HG03439 (cell line): ENCODE measurements around the gene LHFPL4.

Experiments
- ATAC-seq: cut with Tn5 transposase; IDR thresholded peaks from one replicate; pipeline ENCODE4 v1.9.1; 2021; ENCODE audit warnings: mild to moderate bottlenecking, moderate library complexity; ENCODE audit not compliant: unreplicated experiment

The LHFPL4 gene

DNA sequence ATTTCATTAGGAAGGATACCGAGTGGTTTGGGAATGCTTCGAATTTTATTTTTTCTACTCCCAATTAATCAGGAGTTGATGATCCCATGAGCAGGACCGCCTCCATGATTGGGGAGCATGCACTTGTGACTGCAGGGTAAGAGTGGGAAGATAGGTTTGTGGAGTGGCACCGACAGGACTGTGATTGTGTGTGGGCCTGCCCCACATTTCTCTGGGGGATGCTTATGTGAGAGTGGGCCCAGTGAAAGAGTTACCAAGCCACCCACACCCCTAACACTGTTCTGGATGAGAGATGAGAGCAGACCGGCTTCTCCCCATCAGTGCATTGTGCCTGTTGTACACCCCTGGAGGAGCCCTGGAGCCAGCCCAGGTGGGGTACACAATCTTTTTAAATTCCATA, 76.7 kb downstream of the LHFPL4 start:
- ATAC-seq, result no peak

DNA sequence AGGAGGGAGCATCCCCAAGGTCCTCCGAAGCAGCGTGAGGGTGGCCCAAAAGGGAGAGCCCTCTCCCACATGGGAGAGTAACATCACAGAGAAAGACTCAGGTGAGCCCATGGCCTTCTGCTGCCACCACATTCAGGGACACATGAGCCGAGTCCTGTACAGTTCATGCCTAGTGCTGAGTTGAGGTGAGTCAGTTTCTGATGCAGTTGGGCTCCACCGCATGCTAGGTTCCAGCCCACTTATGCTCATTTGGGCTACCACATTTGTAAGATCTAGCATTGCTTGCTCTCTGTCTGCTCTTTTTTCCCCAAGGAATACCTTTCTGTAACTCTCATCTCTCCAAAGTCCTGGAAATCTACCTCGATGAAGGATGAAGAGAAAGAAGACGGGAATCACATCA, 79.1 kb downstream of the LHFPL4 start:
- ATAC-seq, result no peak

DNA sequence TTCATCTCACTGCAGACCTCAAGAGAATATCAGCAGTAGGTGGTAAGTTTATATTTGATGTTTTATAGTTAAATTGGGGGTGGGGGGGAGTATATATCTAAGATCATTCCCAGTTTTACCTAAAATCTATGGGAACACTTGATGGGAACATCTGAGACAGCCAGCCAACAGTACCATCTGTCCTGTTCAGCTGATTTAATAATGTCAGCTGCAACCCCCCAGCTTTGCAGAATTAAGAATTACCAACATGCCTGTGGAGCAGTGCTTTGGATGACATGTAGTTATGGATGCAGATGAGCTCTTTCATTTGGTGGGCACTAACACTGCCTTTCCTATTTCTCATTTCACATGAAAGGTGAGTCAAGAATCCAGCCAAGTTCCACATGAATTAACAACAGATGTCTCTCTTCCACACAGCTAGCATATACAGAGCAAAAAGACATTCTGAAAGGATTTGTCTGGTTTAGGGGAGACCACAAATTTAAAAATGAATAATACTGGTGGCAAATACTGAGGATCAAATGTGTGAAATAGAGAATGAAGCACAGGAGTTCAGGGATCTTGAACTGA, 80.0 kb downstream of the LHFPL4 start:
- ATAC-seq, result no peak

DNA sequence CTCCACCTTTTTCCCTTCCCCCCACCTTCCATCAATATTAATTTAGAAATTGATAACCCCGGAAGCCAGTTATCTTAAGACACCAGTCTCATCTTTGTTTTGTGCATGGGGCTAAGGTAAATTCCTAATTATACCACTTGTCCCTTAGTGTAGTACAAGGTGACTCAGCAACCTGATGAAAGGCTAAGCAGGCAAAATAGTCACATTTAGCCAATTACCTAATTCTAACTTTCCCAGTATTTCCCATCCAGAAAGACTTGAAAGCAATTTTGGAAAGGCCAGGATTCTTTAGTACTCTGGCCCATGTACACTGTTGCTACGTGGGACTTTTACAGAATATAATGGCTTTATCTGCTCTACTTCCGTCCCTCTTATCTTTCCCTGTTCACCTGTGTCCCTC, 83.6 kb downstream of the LHFPL4 start:
- no peak for ATAC-seq

DNA sequence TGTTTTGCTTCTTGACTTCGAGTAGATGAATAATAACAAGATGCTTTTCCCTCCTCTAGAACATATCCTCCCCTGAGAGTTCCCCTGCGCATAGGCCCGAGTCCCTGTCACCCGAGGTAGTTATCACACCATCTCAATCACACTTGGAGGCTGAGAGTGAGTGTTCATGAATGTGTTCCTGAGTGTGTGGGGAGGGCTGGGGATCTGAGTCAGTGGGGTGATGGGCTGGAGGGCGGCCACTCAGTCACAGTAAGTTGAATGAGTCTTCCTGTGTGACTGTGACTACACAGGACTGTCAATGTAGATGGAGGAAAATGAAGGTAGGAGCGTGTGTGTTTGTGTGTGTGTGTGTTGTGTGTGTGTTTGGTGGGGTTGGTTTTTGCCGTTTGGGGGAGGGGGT, 85.2 kb downstream of the LHFPL4 start:
- no peak for ATAC-seq

DNA sequence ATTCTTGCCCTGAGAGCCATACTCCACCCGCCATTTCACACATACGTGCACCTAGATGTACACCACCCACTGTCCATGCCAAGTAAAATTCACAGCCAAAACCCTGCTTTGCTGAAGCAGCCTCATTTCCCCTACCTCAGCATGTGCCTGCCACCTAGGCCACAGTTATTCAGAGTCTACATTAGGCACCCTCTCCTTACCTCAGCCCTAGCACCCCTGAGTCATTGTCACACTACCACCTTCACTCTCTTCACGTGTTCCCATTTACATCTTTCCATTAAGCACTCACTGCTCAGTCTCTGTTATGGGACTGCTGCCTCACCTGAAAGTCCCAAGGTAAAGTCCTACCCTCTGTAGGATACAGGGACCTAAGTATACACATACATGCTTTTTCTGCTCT, 86.2 kb downstream of the LHFPL4 start:
- no peak for ATAC-seq

DNA sequence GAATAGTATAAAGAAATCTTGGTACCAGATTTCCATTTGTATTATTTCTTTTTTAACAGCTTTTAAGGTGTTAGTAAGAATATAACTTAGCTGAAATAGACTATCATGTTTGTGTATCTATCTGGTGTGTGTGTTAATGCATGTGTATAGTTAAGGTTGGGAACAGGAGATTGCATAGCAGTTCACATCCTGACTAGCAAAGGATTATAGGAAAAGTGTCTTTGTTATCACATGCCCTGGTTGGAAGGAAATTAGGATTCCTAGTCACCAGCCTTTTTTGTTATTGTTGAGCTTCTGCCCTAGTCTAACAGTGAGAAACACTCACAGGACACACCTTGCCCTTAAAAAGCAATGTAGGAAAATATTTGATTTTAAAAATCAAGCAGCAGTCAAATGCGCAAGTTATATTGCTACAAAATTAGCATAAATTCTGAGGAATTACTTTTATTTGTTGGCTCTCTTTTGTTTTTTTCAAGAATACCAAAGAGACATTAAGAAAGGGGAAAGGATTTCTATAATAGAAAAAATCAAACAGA, 98.0 kb downstream of the LHFPL4 start:
- no peak for ATAC-seq

DNA sequence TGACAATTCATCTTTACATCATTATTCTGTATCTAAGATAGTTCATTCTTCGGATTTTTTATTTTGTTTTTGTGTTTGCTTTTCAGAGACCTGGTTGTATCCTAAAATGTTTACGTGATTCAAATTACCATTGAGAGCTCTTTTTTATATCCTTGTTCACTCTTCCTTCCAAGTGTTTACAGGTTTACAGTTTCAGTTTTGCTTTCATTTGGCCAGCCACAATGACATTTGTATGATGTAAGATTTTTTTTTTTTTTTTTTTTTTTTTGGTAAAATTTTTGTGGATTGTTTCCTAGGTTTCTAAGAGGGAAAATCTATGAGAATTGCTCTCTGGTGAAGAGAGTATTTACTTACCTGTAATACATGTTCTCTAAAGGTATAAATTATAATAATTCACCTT, 101.2 kb downstream of the LHFPL4 start:
- ATAC-seq, result no peak

DNA sequence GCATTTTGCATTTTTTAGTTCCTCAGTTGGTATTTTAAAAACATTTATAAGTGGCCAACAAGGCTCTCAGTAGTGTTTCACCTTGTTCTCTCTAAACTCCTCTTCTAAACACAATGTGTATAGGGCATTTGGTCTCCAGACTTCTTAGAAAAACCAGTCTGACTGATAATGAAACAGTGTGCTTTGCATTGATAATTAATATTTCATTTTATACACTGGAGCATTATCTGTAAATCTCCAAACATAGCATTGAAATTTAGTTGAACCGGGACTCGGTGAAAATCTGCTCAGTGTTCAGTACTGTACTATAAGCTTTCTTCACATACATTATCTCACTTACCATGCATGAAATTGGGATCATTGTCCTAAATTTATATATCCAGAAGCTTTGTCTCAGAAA, 102.6 kb downstream of the LHFPL4 start:
- no peak for ATAC-seq

DNA sequence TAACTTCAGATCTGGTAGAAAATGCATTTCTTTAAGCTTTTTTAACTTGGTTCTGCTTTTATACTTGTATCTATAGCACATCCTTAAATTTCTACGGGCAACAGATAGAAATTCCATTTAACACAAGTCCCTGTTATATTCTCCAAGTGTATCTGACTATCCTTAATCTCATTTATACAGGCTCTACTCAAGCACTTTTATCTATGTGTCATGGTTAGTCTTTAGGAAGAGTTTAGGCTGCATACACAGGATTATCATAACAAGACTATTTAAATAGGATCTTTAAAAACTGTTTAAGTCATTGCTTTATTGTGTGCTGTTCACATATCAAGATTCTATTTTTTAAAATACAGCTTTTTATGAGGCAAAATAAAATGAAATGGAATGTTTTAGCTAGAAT, 103.5 kb downstream of the LHFPL4 start:
- no peak for ATAC-seq

DNA sequence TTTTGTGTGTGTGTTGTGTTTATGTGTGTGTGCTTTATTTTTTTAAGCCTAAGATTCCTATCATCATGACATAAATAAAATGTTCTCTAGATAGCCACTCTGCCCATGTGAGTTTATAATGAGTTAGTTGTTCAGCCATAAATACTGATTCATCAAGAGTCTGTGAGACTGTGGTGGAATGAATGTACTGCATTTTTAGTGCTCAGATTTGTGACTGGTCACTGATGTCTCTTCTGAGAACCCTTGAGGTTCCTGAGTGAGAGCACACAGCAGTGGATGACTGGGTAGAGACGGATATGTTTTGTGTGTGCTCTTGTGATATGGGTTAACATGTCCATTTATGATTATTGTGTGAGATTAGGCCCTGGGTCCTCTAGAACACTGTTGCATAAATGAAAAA, 105.0 kb downstream of the LHFPL4 start:
- no peak for ATAC-seq
